ENCODE measurements around the gene ELMO1.

The ELMO1 gene

DNA sequence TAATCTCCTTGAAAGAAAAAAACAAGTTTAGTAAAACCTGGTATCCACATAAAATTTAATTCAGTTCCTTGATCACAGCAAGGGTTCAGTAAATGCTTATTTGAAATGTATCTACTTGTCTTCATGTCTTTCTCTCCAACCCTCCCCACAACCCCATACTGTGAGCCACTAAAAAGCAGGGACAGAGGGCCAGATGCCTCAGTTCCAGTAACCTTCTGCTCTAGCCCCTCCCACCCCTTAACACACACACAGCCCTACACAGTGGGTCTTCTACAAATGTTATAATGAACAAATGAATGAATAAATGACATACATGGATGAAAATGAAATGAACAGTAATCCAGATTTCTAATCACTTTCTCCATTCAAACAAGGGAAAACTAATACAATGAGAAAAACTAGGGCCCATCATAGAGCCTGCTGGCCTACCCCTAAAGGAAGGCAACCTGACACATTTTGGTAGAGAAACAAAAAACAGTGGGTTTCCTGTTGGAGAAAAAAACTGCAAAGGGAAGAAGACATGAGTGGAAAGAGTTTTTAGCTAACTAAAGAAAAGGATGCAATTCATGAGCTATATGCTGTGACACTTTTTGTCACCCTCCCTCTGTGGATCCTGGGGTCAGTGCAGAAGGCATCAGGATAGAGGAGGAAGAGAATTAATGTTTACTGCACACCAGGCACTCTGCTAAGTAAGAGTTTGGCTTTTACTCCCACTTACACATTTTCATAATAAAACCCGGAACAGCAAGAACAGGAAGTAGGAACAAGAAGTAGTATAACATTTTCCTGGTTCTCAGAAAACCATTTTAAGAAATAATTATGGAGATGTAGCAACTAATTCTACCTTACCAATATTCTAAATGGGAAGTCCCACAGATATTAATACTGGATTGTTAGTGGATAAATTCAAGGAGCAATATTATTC is 38.1 kb downstream of the ELMO1 start:
- no peak for DNase-seq (ENCODE audit: low read depth, low spot score)

GRCh38 chr7:37409461-37409860 is 39.2 kb downstream of the ELMO1 start:
- DNase-seq (ENCODE audit: low read depth, low spot score): no peak

GRCh38 chr7:37408291-37409228 is 40.1 kb downstream of the ELMO1 start:
- DNase-seq (ENCODE audit: low read depth, low spot score): no peak

DNA sequence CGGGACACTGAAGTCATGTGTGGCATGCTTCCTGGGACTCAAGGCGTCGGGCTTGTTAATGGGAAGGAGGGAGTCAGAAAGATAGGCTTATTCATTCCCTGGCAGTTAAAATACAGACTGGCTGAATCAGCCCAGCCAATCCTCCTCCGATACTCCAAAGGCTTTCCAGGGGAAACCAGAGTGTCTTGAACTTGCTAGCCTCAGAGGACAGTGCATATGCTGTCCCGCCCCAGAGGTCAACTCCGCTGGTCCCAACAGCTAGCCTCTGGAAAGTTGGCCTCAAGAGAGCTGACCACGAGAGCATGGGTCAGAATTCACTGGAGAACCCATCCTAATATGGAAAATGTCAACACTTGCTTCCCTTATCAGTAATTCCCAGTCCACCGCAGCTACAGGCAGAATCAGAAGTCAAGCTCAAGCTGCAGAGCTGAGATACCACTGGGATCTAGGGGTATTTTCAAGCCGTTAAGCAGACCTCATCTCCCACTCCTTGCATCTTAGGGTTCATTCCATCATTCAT is 43.0 kb downstream of the ELMO1 start:
- DNase-seq (ENCODE audit: low read depth, low spot score): no peak

- no peak for DNase-seq (ENCODE audit: low read depth, low spot score)
Measured at GRCh38 chr7:37405128-37405527, 43.5 kb downstream of the ELMO1 start.

GRCh38 chr7:37399876-37400421 is 48.7 kb downstream of the ELMO1 start:
- DNase-seq (ENCODE audit: low read depth, low spot score): no peak

GRCh38 chr7:37398403-37398802 is 50.3 kb downstream of the ELMO1 start:
- DNase-seq (ENCODE audit: low read depth, low spot score): no peak

DNA sequence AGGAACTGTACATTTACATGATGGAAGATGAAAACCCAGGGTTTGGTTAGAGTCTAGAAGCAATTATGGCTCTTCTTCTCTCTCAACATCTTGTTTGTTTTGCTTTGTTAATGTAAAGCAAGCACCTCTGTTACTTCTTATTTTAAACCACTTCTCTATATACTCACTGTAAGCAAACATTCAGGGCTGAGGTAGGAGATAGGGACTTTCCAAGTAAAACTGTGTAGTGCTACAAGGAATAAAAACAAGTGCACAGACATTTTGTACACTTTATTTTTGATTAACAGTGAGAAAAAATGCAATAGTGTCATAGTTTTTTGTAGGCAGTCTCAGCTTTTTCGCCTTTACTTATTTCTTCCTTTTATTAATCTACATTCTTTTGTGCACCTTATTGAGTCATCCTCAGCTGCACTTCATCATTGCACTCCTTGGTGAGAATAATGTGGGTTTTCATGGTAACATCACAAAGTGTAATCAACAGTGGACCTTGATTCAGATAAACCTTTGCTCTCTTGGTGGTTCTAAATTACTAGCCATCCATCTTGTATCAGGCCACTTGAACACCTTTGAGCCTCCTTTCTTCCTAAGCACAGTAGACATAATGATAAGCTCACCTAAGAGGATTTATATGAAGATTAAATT is 52.9 kb downstream of the ELMO1 start:
- no peak for DNase-seq (ENCODE audit: low read depth, low spot score)

DNA sequence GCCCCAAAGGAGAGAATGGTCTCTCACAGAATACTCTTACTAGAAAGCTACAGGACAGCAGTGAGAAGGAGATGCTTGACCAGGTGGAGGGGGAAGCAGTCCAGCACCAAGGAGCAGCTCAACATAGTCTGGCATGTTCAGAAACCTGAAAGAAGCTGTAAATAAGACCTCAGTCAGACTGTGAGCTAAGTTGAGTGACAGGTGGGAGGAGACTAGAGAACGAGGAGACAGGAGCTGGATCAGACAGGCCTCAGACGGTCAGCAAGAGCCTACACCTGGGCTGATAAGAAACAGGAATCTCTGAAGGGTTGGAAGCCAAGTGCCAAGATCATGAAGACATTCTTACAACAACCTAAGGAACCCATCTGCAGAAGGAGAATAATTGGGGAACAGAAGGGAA is 54.5 kb downstream of the ELMO1 start:
- DNase-seq (ENCODE audit: low read depth, low spot score): peak; percentile 34

GRCh38 chr7:37393476-37393875 is 55.2 kb downstream of the ELMO1 start:
- DNase-seq (ENCODE audit: low read depth, low spot score): no peak

- no peak for DNase-seq (ENCODE audit: low read depth, low spot score)
Measured at GRCh38 chr7:37392673-37393017, 56.0 kb downstream of the ELMO1 start.

GRCh38 chr7:37391791-37392672 is 56.6 kb downstream of the ELMO1 start:
- DNase-seq (ENCODE audit: low read depth, low spot score): peak; percentile 25

GRCh38 chr7:37390114-37390513 is 58.5 kb downstream of the ELMO1 start:
- no peak for DNase-seq (ENCODE audit: low read depth, low spot score)

GRCh38 chr7:37388811-37389210 is 59.9 kb downstream of the ELMO1 start:
- DNase-seq (ENCODE audit: low read depth, low spot score): no peak

DNA sequence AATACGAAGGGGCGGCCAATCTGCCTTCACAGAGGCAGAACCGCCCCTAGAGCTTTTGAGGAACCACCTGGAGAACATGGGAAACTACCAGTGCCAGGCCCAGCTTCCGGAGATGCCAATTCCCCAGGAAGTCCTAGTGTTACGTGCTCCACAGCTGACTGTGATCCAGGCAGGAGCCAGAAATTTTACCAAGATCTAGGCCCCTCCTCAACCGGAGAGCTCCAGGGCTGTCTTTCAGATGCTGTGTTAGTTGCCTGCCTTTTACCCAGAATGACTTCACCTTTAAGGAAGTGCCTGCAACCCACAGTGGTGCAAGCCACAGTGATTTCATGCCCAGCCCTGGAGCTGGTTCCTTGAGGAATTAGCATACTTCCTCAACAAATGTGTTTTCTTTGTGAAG is 62.9 kb downstream of the ELMO1 start:
- DNase-seq (ENCODE audit: low read depth, low spot score): no peak

GRCh38 chr7:37382546-37383088 is 66.0 kb downstream of the ELMO1 start:
- no peak for DNase-seq (ENCODE audit: low read depth, low spot score)

GRCh38 chr7:37380831-37381230 is 67.8 kb downstream of the ELMO1 start:
- no peak for DNase-seq (ENCODE audit: low read depth, low spot score)

GRCh38 chr7:37379546-37380277 is 69.0 kb downstream of the ELMO1 start:
- no peak for DNase-seq (ENCODE audit: low read depth, low spot score)

DNA sequence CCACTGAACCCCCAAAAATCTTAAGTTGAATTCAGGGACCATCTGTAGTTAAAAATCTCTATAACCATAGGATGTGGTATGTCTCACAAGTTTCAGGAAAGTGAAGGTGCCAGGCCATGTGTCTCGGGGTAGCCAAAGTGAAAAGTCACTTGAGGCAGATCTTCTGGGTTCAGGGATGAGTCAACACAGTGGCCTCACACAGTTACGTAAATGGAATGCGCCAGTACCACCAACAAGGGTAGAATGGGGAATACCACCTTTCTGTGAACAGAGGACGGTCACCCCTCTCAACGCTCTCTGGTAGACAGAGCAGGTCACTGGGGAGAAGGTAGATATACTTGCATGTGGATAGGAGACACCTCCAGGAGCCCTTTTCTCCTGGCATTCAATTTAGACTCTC is 71.4 kb downstream of the ELMO1 start:
- DNase-seq (ENCODE audit: low read depth, low spot score): no peak

DNA sequence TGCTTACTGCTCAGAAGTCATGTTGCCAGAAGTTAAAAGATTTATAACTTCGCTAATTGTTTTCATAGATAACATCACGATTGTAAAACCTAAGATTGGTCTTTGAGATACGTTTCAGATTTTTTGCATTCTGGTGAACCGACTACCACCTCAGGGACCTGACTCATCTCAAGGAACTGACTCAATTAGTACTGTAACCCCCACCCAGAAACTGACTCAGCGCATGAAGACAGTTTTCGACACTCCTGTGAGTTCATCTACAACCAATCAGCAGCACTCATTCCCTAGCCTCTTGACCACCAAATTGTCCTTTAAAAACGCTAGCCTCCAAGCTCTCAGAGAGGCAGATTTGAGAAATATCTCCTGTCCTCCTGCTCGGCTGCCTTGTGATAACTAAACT is 72.3 kb downstream of the ELMO1 start:
- no peak for DNase-seq (ENCODE audit: low read depth, low spot score)

Data from ELF-1 (cell line).